Effector memory CD8-positive, alpha-beta T cell (primary cell): Measurements from ENCODE around the gene SPON2.

Experiments used
- ATAC-seq: fragments of 150-1000 bp; cut with Tn5 transposase; replicated peaks from 2 replicates; pipeline ENCODE4 v1.10.0; 2021; ENCODE audit warnings: mild to moderate bottlenecking, moderate library complexity
- DNase-seq, 3 experiments: peaks; one replicate each; pipeline ENCODE4 v3.0.0; 2021
- H3K27ac Mint-ChIP-seq, 2 donors: one replicate each; pipeline ENCODE4 v1.8.0; 2022; ENCODE audit warnings: mild to moderate bottlenecking in 2 of 2, mixed read lengths in 2 of 2, moderate library complexity in 2 of 2
- H3K27me3 Mint-ChIP-seq, 2 donors: one replicate each; pipeline ENCODE4 v1.8.0; 2022; ENCODE audit warnings: mixed read lengths in 2 of 2
- H3K36me3 Mint-ChIP-seq: one replicate; pipeline ENCODE4 v1.8.0; 2022; ENCODE audit warnings: mild to moderate bottlenecking, moderate library complexity, mixed read lengths; ENCODE audit not compliant: insufficient read depth
- H3K4me1 Mint-ChIP-seq, 2 donors: one replicate each; pipeline ENCODE4 v1.8.0; 2022; ENCODE audit warnings: low read depth in 2 of 2, mixed read lengths in 2 of 2
- H3K4me3 Mint-ChIP-seq, 2 donors: one replicate each; pipeline ENCODE4 v1.8.0; 2022; ENCODE audit warnings: mild to moderate bottlenecking in 2 of 2, mixed read lengths in 2 of 2, moderate library complexity in 2 of 2
- H3K9me3 Mint-ChIP-seq, 2 donors: one replicate each; pipeline ENCODE4 v1.8.0; 2022; ENCODE audit warnings: mixed read lengths in 2 of 2

The SPON2 gene

DNA sequence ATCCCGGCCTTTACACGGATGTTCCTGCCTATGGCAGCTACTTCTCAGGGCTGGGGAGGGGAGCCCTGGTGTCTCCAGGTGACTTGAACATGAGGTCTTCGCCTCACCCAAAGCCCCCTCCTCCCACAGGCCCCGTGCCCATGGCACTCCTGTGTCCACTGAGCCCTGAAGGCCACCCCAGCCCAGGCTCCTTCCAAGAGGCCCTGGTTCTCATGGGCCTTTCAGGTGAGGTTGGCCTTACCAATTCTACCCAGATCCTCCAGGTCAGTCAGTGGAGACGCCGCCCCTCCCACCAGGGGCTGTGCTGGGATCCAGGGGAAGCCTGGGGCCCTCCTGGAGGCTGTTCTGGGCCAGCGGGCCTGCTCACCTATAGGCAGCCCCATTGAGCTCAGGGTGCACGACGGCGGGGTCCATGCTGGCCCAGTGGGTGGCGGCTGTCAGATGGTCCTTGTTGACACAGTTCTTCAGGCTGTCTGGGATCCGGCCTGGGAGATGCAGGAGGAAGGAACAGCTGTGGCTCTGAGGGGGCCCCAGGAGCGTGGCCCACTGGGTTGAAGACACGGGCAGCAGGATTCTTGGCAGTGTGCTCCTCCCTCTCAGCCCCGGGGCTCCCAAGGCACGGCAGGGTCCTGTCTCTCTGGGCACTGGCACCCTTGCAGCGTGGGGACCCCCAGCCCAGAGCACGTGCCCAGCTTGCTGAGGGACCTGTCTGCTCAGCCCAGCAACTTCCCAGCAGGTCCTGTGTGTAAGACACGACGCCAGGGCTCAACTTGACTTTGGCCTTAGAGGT, 40.4 kb upstream of the SPON2 start:
- DNase-seq (no peak), ATAC-seq (no peak)
- no peaks in the 10 kb centered on the region for H3K27me3 Mint-ChIP-seq
- no peak overlapping the region for H3K27ac Mint-ChIP-seq
- peaks cover 23% of the 10 kb centered on the region for H3K36me3 Mint-ChIP-seq
- no peaks in the 10 kb centered on the region for H3K9me3 Mint-ChIP-seq
- H3K4me1 Mint-ChIP-seq, result peaks cover 13 to 18% of the 10 kb centered on the region in 2 donors
- no peak overlapping the region for H3K4me3 Mint-ChIP-seq

DNA sequence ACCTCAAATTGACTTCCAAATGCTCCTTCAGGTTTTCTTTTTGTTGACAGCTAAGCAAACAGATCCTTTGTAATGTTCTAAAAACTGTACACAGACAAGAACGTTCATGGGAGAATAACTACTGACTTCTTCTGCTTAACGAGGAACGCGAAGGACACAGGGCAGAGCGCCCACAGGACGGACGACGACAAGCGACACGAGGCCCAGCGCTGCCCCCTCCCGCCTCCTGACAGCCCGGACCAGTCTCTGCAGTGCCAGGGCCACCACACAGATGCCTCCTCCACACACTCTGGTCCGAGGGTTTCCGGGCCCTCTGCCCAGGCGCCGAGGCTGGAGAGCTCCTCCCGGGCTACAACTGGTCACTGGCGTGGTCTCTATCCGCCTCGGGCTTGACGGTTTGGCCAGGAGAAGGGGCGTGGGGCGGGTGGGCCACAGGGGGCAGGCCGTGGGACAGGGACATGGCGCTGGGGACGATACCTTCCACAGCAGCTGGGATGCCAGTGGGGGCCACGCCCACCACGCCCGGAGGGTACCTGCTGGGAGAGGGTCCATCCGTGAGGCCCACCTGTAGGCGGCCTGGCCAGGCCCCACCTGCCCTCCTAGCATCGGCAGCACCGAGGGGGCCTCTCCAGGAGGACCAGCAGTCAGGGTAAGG, 39.6 kb upstream of the SPON2 start:
- DNase-seq, result no peak
- Mint-ChIP-seq H3K27ac (no peak overlapping the region), H3K9me3 (no peaks in the 10 kb centered on the region), H3K4me1 (peaks cover 6 to 13% of the 10 kb centered on the region in 2 donors), H3K27me3 (no peaks in the 10 kb centered on the region), H3K4me3 (no peak overlapping the region), H3K36me3 (peaks cover 23% of the 10 kb centered on the region)
- no peak for ATAC-seq

DNA sequence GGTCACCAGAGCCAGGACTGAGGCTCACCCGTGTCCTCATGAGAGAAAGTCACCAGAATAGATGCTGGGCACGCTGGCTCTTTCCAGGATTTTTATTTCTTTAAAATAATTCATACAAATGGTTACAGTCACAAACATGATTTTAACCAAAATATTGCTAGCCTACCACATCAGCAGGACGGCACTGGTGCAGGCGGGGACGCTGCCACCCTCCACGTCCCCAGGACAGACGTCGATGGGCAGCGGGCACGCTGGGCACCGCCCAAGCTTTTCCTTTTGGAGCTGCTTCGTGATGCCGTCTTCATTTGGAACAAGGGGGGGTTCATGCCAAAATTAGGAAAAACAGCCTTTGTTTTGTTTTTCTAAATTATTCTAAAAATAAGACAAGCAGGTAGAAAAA, 39.0 kb upstream of the SPON2 start:
- Mint-ChIP-seq H3K27me3 (no peaks in the 10 kb centered on the region), H3K4me1 (peaks cover 0 to 10% of the 10 kb centered on the region in 2 donors), H3K4me3 (no peak overlapping the region), H3K27ac (peak overlapping the region in 1 of 2 donors; percentile 32), H3K9me3 (no peaks in the 10 kb centered on the region), H3K36me3 (peaks cover 23% of the 10 kb centered on the region)
- ATAC-seq (no peak), DNase-seq (no peak)

DNA sequence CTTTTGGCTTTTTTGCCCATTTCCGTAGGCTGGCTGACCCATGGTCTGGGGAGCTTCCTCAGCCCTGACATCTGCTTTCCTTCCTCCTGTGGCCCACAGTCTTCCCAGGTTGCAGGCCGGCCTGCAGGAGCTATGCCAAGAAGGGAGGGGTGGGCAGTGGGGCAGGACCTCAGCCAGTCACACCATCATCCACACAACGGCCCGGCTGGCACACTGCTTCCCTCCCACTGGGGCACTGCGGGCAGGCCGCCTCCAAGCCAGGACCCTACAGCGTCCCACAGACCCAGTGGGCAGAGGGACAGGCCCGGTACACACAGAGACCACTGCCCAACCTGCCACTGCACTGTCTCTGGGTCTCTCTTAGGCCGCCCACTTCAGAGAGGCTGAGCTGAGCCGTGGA, 38.6 kb upstream of the SPON2 start:
- peaks cover 23% of the 10 kb centered on the region for H3K36me3 Mint-ChIP-seq
- DNase-seq (no peak), ATAC-seq (no peak)
- no peak overlapping the region for H3K4me3 Mint-ChIP-seq
- no peaks in the 10 kb centered on the region for H3K27me3 Mint-ChIP-seq
- peak overlapping the region in 1 of 2 donors; percentile 32 for H3K27ac Mint-ChIP-seq
- H3K9me3 Mint-ChIP-seq, result no peaks in the 10 kb centered on the region
- peaks cover 0 to 9% of the 10 kb centered on the region in 2 donors for H3K4me1 Mint-ChIP-seq

DNA sequence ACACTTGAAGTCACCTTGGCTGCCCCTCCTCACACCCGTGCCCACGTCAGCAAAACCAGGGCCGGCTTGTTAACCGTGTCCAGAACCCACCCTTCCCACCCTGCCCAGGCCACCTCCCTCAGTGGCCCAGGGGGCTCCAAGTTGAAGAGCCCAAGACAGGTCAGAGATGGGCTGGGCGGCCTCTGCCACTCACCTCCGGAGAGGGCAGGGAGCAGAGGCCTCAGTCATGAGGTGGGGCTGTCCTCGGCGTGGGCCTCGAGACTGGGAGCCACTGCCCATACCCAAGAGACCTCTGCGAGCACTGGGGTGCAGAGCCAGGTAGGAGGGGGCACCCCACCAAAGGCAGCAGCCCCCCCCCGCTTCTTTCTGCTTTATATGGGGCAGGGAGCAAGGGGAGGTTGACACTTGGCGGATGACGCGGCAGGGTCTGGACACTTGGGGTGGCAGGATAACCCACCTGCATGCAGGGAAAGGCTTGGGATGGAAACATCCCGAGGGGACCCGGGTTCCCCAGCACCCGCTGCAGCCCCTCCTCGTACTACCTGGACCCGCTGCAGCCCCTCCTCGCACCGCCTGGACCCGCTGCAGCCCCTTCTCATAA, 38.0 kb upstream of the SPON2 start:
- Mint-ChIP-seq H3K4me1 (peaks cover 0 to 10% of the 10 kb centered on the region in 2 donors), H3K27ac (no peak overlapping the region), H3K27me3 (no peaks in the 10 kb centered on the region), H3K36me3 (peaks cover 22% of the 10 kb centered on the region), H3K9me3 (no peaks in the 10 kb centered on the region), H3K4me3 (no peak overlapping the region)
- DNase-seq (no peak), ATAC-seq (no peak)

DNA sequence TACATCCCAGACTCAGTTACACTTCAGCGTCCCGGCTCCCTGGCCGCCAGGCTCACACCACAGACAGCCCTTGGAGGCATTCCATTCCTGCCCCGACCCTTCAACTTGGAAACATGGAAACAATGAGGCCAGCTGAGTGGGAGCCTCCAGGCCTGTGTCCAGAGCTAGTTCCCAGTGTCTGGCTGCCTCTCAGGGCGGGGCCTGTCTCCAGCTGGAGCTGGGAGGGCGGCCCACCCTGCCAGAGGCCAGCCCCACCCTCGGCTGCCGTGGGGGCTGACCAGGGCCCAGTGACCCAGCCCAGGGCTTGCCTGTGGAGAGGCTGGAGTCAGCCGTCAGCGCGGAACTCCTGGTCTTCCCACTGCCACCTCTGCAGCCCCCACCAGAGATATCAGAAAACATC, 37.4 kb upstream of the SPON2 start:
- Mint-ChIP-seq H3K27me3 (no peaks in the 10 kb centered on the region), H3K4me3 (no peak overlapping the region), H3K36me3 (peaks cover 16% of the 10 kb centered on the region), H3K9me3 (no peaks in the 10 kb centered on the region), H3K4me1 (peaks cover 2 to 16% of the 10 kb centered on the region in 2 donors), H3K27ac (peak overlapping the region in 1 of 2 donors; percentile 49)
- no peak for ATAC-seq
- no peak for DNase-seq

DNA sequence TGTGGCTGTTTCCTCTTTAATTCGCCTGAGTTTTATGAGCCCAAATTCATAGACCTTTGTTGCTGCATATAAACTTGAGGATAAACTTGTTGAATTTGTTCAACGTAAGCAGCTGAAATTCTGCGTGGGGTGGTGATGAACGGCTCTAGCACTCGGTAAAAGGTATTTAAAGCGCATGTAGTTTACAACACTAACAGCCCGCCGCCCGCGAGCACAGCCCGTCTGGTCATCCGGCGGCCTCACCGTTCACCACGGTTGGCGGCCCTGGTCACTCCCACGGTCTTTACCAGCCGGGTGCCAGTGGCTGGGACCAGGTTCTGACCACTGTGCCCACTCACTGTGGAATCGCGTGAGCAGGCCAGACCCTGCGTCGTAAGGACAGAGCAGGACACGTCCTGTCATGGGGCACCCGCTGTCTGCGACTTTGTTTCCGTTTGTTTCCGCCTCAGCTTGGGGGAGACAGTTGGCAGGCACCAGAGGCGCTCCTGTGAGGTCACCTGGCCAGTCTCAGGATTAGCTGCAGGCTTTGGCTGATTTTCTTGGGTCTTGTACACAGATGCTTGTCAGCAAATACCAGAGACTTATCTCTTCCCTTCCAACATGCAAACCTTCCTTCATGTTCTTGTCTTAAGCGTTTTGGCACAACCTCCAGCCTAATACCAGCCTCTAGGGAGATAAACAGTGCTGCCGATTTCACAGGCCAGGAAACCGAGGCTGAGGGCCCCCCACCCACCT, 36.8 kb upstream of the SPON2 start:
- Mint-ChIP-seq H3K4me3 (peak overlapping the region; percentile 48), H3K36me3 (peaks cover 17% of the 10 kb centered on the region), H3K27ac (peak overlapping the region; percentile 49 to 82), H3K27me3 (no peaks in the 10 kb centered on the region), H3K9me3 (no peaks in the 10 kb centered on the region), H3K4me1 (peaks cover 9 to 22% of the 10 kb centered on the region in 2 donors)
- no peak for ATAC-seq
- no peak for DNase-seq

DNA sequence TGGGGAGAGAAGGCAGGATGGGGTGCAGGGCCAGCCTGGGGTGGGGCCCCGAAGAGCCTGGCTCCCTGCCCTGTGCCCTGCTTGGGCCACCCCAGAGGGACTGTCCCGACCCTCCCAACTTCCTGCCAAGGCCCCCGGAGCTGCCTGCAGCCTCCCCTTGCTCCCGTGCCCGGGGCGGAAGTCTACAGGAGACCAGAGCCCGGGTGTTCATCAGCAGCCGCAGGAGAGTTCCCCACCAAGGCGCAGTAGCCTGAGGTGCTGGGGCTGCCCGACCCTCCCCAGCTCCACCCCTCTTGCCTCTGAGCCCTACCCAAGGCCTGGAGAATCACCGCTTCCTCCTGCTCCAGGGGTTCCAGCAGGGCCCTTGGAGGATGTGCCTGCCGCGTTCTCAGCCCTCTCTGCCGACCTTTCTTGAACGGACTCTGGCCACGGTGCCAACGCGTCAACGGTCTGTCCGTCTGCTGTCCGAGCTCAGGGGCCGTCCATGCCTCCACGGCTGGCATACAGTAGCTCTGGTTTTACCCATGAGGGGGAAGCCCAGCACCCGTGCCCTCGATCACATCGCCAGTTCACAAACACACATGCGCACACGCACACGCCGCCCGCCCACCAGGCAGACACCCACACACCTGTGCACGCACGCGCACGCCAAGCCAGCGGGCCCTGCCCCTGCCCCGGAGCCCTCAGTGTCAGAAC, 36.0 kb upstream of the SPON2 start:
- peak overlapping the region; percentile 48 for H3K4me3 Mint-ChIP-seq
- peaks cover 16 to 29% of the 10 kb centered on the region in 2 donors for H3K4me1 Mint-ChIP-seq
- ATAC-seq (no peak), DNase-seq (no peak)
- H3K27ac Mint-ChIP-seq, result peak overlapping the region in 1 of 2 donors; percentile 82
- H3K36me3 Mint-ChIP-seq, result peaks cover 19% of the 10 kb centered on the region
- H3K9me3 Mint-ChIP-seq, result no peaks in the 10 kb centered on the region
- H3K27me3 Mint-ChIP-seq, result no peaks in the 10 kb centered on the region

DNA sequence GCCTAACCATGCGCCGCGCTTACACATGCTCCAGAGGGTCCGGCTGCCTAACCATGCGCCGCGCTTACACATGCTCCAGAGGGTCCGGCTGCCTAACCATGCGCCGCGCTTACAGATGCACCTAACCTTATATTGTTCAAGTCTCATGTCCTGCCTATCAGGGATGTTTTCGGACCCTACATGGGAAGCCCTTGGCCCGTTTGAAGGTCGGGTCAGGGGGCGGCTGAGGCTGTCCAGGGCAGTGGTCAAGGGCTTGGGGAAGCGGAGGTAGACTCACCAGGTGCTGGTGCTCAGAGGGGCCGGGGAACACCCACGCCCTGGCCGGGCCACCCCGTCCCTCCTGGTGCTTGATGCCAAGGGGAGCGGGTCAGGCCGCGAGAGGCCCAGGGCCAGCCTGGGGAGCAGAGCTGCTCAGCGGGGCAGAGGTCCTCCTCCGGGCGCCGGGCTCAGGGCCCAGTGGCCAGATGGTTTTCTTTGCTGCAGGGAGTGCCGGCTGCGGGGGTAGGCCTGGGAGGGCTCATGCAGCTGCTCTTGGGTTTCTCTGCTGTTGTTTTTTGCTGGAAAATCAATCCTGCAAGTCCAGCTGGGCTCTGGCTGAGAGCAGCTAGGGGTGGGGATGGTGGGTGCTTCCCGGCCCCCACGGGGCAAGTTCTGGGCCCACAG, 35.4 kb upstream of the SPON2 start:
- Mint-ChIP-seq H3K9me3 (no peaks in the 10 kb centered on the region), H3K4me3 (no peak overlapping the region), H3K27me3 (no peaks in the 10 kb centered on the region), H3K4me1 (peaks cover 22 to 35% of the 10 kb centered on the region in 2 donors), H3K36me3 (peaks cover 21% of the 10 kb centered on the region), H3K27ac (no peak overlapping the region)
- DNase-seq, result no peak
- no peak for ATAC-seq

DNA sequence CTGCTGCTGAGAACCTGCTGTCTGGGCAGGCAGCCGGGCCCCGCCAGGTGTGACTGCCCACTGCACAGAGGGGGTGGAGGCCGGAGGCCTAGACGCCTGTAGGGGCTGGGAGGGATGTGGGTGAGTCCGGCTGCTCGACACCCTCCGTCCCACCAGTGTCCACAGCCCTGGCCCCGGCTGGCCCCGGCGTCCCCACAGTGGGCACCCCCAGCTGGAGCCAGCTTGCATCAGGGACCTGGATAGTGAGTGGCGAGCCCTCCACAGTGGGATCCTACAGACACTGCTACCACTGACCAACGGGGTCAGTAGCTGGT, 34.7 kb upstream of the SPON2 start:
- peaks cover 24% of the 10 kb centered on the region for H3K36me3 Mint-ChIP-seq
- no peak for ATAC-seq
- DNase-seq, result no peak

DNA sequence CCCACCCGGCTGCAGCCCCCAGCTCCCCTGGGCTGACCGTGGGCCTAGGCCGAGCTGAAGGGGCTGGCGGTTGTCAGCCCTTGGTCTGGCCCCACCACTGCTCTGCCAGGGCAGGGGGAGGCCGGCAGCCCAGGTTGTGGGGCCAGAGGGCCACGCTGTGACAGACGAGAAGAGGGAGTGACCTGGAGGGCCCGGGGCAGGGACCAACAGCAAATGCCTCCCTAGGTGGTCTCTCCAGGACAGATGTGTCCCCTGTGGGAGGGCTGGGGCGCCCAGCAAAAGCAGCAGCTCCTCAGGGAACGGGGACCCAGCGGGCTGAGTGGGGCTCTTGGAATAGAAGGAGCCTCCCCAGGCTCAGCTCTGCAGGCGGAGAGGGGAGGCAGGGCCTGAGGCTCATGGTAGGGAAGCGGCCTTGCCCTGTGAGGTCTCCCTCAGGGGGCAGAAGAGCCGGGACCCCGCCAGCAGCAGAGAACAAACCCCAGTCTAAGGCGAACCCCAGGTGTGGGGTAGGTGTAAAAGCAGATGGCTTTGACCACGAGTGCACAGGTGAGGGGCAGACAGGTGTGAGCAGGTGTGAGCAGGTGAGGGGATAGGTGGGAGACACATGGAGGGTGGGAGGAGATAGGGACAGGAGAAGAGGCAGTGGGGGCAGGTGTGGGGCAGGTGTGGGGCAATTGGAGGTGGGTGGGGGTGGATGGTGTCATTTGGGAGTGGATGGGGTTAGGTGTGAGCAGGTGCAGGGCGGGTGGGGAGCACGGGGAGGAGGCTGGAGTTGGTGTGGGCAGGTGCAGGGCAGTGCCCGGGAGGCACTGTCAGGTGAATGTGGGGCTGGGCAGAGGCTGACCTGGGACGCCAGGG, 34.1 kb upstream of the SPON2 start:
- H3K4me1 Mint-ChIP-seq, result peaks cover 31 to 46% of the 10 kb centered on the region in 2 donors
- DNase-seq (no peak), ATAC-seq (no peak)
- H3K9me3 Mint-ChIP-seq, result no peaks in the 10 kb centered on the region
- no peak overlapping the region for H3K4me3 Mint-ChIP-seq
- H3K27ac Mint-ChIP-seq, result peak overlapping the region in 1 of 2 donors; percentile 83
- no peaks in the 10 kb centered on the region for H3K27me3 Mint-ChIP-seq
- peaks cover 24% of the 10 kb centered on the region for H3K36me3 Mint-ChIP-seq

More for the DNA sequence above, 34.7 kb upstream of the SPON2 start:
- H3K27ac Mint-ChIP-seq, result no peak overlapping the region
- H3K4me3 Mint-ChIP-seq, result no peak overlapping the region
- no peaks in the 10 kb centered on the region for H3K9me3 Mint-ChIP-seq
- H3K4me1 Mint-ChIP-seq, result peaks cover 25 to 41% of the 10 kb centered on the region in 2 donors
- no peaks in the 10 kb centered on the region for H3K27me3 Mint-ChIP-seq
